ENCODE data around the gene GAP43.

GAP43 gene

DNA sequence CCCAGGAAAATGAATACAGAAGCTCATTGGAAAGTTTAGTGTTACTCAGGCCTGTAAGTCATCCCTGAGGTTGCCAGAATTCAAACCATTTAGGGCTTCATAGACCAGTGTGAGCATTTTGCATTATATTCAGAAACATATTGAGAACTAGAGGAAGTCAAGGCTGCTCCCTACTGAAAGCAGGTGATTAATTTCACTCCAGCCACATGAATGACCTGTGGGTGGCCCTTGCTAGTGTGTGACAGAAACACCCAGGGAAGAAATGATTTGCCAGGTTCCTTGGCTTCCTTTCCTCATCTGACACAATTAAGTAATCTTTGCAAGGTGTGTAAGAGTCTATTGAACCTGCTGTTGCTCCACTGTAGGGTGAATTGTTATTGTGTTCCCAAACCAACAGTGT, 61.8 kb downstream of the GAP43 start:
- H3K27ac Mint-ChIP-seq: no peak overlapping the region

DNA sequence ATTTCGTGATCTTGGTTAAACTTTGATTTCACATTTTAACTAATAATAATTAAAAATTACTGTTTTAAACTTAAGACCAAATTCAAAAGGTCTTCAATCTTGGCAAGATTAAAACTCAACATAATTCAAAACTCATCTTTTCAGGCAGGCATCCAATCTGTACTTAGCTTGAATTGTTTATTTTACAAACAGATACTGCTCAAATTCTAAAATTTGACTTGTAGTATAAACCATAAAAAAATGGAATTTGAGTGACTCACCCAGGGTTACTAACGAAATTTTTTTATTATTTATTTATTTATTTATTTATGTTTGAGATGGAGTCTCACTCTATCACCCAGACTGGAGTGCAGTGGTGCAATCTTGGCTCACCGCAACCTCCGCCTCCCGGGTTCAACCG, 64.4 kb downstream of the GAP43 start:
- no peaks in the 10 kb centered on the region for H3K4me1 Mint-ChIP-seq
- peaks cover 17 to 22% of the 10 kb centered on the region in 2 donors for H3K27me3 Mint-ChIP-seq
- H3K27ac Mint-ChIP-seq: no peak overlapping the region
- no peak for DNase-seq
- no peak overlapping the region for H3K4me3 Mint-ChIP-seq
- ATAC-seq (replicated peaks): no peak
- H3K9me3 Mint-ChIP-seq: no peaks in the 10 kb centered on the region
- H3K36me3 Mint-ChIP-seq: no peaks in the 10 kb centered on the region

More for the DNA sequence above, 61.8 kb downstream of the GAP43 start:
- no peaks in the 10 kb centered on the region for H3K4me1 Mint-ChIP-seq
- no peak overlapping the region for H3K4me3 Mint-ChIP-seq
- H3K27me3 Mint-ChIP-seq: peaks cover 29 to 37% of the 10 kb centered on the region in 2 donors
- no peak for DNase-seq
- H3K9me3 Mint-ChIP-seq: no peaks in the 10 kb centered on the region
- no peaks in the 10 kb centered on the region for H3K36me3 Mint-ChIP-seq
- peak in 1 of 2 donors; percentile 21 for ATAC-seq (replicated peaks)

DNA sequence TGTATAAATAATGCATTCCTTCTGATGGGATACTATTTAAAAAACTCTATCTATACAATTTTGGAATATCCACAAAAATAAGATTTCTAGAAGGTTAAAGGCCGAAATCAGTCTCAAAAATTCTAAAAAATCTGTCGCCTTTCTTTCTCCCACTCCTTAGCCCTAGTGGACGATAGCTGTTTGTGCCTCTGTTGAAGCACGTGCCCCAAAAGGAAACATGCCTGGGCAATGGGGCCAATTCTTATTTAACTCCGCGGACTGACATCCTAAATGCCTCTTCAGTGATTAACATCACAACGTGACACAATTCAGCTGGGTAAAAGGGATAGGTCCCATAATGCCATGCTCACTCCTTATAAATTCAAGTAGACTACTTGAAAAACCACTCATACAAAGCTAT, 65.1 kb downstream of the GAP43 start:
- Mint-ChIP-seq H3K36me3 (no peaks in the 10 kb centered on the region), H3K9me3 (no peaks in the 10 kb centered on the region), H3K27me3 (peaks cover 17 to 22% of the 10 kb centered on the region in 2 donors), H3K4me1 (peaks cover 0 to 2% of the 10 kb centered on the region in 2 donors), H3K4me3 (no peak overlapping the region), H3K27ac (no peak overlapping the region)
- no peak for ATAC-seq (replicated peaks)
- DNase-seq: no peak

DNA sequence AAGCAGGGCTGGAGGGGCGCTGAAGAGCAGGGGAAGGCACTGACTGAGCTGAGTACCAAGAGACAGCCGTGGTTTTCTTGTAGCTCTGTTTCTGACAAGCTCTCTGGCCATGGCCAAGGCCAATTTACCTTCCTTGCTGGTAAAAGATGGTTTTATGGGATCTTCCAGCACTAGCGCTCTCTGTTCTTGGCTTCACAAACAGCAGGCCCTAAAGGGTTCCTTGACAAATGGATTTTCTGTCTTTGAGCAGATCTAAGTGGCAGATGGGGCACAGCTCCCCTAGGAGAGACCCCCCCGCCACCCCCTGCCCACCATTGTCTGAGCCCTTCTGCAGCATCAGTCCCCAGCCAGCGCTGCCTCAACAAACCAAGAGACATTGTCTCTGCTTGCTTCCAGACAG, 66.6 kb downstream of the GAP43 start:
- H3K27me3 Mint-ChIP-seq: peaks cover 13 to 16% of the 10 kb centered on the region in 2 donors
- H3K36me3 Mint-ChIP-seq: no peaks in the 10 kb centered on the region
- DNase-seq: no peak
- H3K9me3 Mint-ChIP-seq: no peaks in the 10 kb centered on the region
- peaks cover 0 to 2% of the 10 kb centered on the region in 2 donors for H3K4me1 Mint-ChIP-seq
- H3K4me3 Mint-ChIP-seq: no peak overlapping the region
- H3K27ac Mint-ChIP-seq: no peak overlapping the region
- ATAC-seq (replicated peaks): no peak

DNA sequence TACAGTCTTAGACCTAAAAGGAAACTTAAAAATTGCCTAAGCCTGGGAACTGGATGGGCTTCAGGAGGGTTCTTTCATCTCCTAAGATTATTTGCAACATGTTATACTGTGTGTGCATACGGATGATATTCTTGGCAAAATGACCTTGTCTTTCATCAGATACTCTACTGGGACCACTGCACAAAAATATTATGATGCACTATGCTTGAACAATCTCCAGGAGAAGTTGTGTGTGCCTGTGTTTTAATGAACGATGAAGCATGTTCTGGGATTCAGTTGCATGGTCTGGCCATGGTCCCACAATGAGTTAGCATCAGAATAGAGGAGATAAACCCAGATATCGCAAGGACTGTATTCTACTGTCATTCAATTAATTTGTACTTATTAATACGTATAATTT, 68.7 kb downstream of the GAP43 start:
- H3K36me3 Mint-ChIP-seq: no peaks in the 10 kb centered on the region

DNA sequence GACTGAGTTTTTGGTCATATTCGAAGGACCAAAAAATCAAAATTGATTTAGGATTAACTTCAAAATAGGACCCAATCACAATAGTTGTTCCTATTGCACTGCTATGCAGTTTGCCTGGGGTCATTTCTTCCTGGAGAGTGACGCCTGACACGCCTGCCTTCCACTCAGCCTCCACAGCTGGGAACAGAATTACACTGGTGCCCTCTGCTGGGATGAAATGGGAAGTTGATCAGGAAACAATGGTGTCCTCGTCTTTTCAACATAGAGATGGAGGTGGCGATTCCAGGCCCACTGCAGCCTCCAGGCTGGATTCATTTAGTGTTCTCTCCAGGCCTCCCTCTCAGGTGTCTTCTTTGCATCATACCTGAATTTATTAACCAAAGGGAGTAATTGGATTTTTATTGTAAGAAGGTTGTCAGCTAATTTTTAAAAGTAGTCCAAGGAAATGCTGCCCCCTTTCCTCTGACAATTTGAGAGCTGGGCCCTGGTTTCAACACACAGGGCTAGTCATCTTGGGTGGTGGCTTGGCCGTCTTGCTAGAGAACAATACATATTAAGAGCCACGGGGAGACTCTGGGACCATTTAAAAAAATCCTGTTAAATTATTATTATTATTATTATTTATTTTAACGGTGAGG, 69.7 kb downstream of the GAP43 start:
- peak; percentile 65 for DNase-seq
- Mint-ChIP-seq H3K27me3 (peaks cover 13 to 16% of the 10 kb centered on the region in 2 donors), H3K9me3 (no peaks in the 10 kb centered on the region), H3K27ac (no peak overlapping the region), H3K36me3 (no peaks in the 10 kb centered on the region), H3K4me3 (no peak overlapping the region), H3K4me1 (peaks cover 0 to 2% of the 10 kb centered on the region in 2 donors)
- peak; percentile 94 to 98 for ATAC-seq (replicated peaks)

More for the DNA sequence above, 68.7 kb downstream of the GAP43 start:
- no peak for ATAC-seq (replicated peaks)
- no peak overlapping the region for H3K4me3 Mint-ChIP-seq
- H3K9me3 Mint-ChIP-seq: no peaks in the 10 kb centered on the region
- peaks cover 0 to 2% of the 10 kb centered on the region in 2 donors for H3K4me1 Mint-ChIP-seq
- H3K27ac Mint-ChIP-seq: no peak overlapping the region
- H3K27me3 Mint-ChIP-seq: peaks cover 13 to 16% of the 10 kb centered on the region in 2 donors
- no peak for DNase-seq

DNA sequence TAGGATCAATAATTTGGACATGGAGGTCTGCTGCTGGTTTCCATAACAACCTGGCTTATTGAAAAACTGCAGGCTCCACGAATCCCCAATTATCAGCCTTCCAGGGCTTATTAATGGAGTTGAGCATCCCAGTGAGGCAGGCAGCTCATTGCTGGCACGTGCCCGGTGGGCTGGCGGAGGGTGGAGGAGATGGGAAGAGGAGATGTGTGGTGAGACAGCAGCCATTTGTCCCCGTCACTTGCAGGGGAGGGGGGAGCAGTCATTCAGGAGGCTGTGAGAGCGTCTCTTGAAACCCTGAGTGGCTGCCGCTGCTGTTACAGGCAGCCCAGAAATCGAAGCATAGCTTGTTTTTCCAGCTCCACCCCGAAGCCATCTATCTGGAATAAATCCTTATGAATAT, 70.6 kb downstream of the GAP43 start:
- H3K4me3 Mint-ChIP-seq: no peak overlapping the region
- H3K27ac Mint-ChIP-seq: no peak overlapping the region
- peaks cover 0 to 2% of the 10 kb centered on the region in 2 donors for H3K4me1 Mint-ChIP-seq
- no peak for DNase-seq
- no peak for ATAC-seq (replicated peaks)
- H3K27me3 Mint-ChIP-seq: peaks cover 8 to 16% of the 10 kb centered on the region in 2 donors
- no peaks in the 10 kb centered on the region for H3K9me3 Mint-ChIP-seq
- no peaks in the 10 kb centered on the region for H3K36me3 Mint-ChIP-seq

DNA sequence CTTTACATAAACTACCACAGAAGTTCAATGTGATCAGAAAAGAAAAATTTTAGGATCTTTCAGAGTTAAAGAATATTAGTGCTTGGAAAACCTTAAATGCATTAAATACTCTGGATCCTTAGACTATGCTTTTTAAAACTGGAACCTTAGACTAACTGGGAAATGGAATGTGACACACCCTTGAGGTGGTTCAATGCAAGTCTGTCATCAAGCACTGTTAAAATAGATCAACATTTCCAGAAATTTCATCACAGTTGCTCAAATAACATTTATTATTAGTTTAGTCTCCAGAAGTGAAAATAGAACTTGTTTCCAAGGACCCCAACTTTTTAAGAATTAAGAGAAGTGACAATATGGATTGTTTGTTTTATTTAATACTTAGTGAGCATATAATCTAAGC, 71.8 kb downstream of the GAP43 start:
- Mint-ChIP-seq H3K4me3 (no peak overlapping the region), H3K4me1 (peaks cover 0 to 5% of the 10 kb centered on the region in 2 donors), H3K36me3 (no peaks in the 10 kb centered on the region), H3K9me3 (no peaks in the 10 kb centered on the region), H3K27me3 (peaks cover 5 to 12% of the 10 kb centered on the region in 2 donors), H3K27ac (no peak overlapping the region)
- no peak for ATAC-seq (replicated peaks)
- DNase-seq: no peak

DNA sequence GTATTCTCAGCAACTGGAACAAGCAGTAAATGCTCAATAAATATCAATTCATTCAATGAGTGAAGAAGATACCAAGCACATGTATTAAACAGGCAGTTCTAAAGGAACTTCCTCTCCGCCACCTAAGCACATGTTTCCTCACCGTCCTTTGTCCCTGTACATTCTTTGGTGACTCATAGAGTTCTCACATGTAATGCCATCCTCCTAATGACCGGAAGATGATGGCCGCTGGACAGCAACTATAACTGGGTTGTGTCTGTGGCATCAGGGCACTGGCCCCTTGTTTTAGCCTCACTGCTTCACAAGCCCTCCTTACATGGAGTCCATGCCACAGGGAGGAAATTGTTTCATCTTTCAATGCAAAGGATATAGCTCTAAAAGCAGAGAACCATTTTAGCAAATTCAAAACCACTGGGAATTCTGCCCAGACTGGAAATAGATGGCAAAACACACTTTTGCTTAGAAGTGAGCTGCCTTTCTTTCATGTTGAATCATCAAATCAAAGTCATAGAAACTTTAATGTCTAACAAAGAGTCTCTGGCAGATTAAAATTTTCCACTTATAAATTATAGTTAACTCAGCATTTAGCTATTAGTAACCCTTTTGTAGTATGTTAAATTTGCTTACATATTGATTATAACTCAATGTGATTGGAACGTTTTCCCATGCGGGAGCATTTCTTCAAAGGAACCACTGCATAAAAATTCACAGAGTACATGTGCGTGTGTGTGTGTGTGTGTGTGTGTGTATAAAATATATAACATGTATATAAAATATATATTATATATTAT, 74.1 kb downstream of the GAP43 start:
- Mint-ChIP-seq H3K4me1 (peaks cover 0 to 5% of the 10 kb centered on the region in 2 donors), H3K36me3 (no peaks in the 10 kb centered on the region), H3K27ac (no peak overlapping the region), H3K4me3 (no peak overlapping the region), H3K9me3 (no peaks in the 10 kb centered on the region), H3K27me3 (peaks cover 5 to 12% of the 10 kb centered on the region in 2 donors)
- no peak for DNase-seq
- no peak for ATAC-seq (replicated peaks)

DNA sequence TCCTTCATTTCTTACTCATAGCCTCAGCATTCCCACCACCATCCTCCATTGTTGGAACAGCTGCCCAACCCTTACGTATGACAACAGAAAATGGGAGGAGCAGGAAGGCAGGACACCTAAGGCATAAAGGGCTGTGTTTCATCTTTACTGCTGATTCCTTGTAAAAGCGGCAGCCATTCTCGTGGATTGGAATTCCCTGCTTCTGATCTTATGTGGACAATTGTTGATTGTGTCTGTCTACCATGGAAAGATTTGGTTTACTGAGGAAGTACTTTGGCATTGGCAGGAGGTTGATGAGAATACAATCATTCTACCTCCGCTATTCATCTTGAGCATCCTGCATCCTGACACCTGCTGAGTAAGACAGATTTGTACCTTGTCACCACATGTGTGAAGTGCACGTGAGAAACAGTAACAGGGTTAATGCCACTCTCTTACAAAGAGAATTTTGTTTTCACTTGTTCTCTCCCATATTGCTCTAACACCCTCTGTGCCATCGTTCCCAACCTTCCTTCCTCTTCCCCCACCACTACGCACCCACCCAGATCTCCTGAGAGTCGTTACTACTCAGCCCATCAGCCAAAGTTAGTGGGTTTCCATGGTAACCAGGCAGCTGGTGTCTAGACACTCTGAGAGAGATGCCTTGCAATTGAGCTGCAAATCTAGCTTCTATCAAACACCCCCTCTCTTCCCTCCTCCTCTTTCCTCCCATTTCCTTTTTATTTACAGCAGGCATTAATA, 75.7 kb downstream of the GAP43 start:
- no peaks in the 10 kb centered on the region for H3K36me3 Mint-ChIP-seq
- H3K4me3 Mint-ChIP-seq: no peak overlapping the region
- DNase-seq (no peak), ATAC-seq (replicated peaks) (no peak)
- peaks cover 5 to 12% of the 10 kb centered on the region in 2 donors for H3K27me3 Mint-ChIP-seq
- peaks cover 0 to 2% of the 10 kb centered on the region in 2 donors for H3K4me1 Mint-ChIP-seq
- H3K9me3 Mint-ChIP-seq: no peaks in the 10 kb centered on the region
- no peak overlapping the region for H3K27ac Mint-ChIP-seq

DNA sequence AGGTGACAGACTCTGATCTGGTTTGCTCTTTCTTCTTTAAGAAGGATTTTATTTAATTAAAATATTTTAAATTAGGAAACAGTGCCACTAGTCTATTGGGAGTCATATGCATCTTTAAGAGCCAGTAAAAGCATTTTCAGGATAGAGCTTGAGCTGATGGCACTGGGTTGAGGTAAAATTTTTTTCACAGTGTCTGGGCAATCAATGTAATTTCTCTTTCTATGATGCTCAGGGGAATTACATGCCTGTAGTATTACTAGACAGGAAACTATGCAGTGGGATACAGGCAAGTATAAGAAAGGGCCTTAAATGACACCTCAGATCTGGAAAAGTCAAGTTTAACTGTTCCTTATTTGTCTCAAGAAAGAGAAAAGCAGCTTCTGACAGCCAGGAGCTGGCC, 76.4 kb downstream of the GAP43 start:
- no peak overlapping the region for H3K27ac Mint-ChIP-seq
- peaks cover 0 to 2% of the 10 kb centered on the region in 2 donors for H3K4me1 Mint-ChIP-seq
- H3K4me3 Mint-ChIP-seq: no peak overlapping the region
- no peaks in the 10 kb centered on the region for H3K36me3 Mint-ChIP-seq
- no peaks in the 10 kb centered on the region for H3K9me3 Mint-ChIP-seq
- DNase-seq: no peak
- no peak for ATAC-seq (replicated peaks)
- peaks cover 5 to 12% of the 10 kb centered on the region in 2 donors for H3K27me3 Mint-ChIP-seq

DNA sequence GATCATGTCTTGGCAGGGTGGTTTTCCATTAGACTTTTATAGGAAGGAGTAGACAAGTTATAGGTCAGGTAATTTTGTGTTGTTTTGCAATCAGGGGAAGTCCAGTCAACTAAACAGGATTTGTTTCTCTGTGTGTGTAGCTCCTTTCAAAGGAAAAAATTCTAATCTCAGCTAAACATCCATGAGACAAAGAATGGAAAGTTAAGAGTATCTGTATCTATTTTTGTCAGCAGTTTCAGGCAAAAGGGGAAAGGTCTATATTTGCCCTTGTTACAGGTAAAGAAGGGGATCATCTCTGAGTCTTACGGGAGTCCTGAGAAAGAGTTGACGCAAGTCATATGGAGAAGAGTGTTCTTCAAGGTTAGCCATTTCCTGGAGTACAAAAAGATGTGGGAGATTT, 79.3 kb downstream of the GAP43 start:
- Mint-ChIP-seq H3K36me3 (no peaks in the 10 kb centered on the region), H3K27me3 (peaks cover 5 to 12% of the 10 kb centered on the region in 2 donors), H3K27ac (no peak overlapping the region), H3K4me1 (peaks cover 0 to 2% of the 10 kb centered on the region in 2 donors), H3K9me3 (no peaks in the 10 kb centered on the region), H3K4me3 (no peak overlapping the region)
- ATAC-seq (replicated peaks): no peak
- DNase-seq: no peak

DNA sequence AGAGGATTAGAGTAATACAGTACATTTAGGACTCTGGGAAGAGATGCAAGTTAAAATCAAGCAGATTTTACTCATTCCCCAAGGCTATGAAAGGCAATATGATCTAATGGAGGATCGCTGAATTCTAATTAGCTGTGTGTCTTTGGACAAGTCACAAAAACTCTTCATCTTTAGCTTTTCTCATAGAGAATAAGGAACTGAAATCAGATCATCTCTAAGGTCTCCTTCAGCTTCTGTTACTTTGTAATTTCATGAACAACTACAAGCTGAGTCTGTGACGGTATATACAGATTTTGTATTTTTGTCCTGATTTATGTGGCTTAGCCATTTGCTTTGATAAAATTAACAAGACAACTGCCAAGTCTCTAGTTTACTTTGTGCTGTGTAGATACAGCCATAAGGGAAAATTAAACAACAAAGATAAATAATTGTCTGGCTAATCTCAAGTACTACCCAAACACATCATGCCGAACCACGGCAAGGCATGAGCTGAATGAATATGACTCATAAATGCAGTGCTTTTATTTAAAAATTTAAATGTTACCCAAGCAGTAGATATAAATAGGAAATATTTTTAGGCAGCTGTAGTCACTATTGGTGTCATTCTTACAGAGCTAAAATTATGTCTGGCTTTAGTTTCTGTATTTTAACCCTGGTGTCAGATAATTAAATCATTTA, 81.5 kb downstream of the GAP43 start:
- DNase-seq (no peak), ATAC-seq (replicated peaks) (peak in 1 of 2 donors; percentile 51)
- H3K36me3 Mint-ChIP-seq: no peaks in the 10 kb centered on the region
- no peaks in the 10 kb centered on the region for H3K9me3 Mint-ChIP-seq
- H3K27ac Mint-ChIP-seq: no peak overlapping the region
- peaks cover 6 to 8% of the 10 kb centered on the region in 2 donors for H3K27me3 Mint-ChIP-seq
- no peak overlapping the region for H3K4me3 Mint-ChIP-seq
- no peaks in the 10 kb centered on the region for H3K4me1 Mint-ChIP-seq

DNA sequence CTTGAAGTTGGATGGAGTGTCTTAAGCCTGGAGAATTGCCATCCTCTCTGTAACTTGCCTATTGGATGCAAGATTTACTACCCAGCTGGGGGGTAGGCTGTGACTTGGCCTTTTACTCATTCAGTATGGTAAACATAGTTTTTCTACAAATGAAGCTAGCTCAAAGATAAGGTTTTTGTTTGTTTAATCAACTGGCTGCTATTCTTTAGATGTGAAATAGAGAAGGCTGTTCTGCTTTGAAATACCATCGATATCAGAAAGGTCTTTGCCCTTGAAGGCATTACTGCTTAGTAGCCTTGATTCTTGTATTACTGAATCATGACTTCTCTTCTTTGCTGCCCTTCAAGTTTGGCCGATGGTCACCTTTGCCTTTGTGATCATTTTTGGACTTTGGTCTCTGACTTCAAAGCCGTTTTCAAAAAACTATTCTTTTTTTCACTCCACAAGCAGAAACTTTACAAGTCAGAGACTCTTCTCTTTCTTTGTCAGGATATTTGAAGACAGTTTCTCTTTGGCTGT, 83.1 kb downstream of the GAP43 start:
- no peaks in the 10 kb centered on the region for H3K36me3 Mint-ChIP-seq
- no peaks in the 10 kb centered on the region for H3K4me1 Mint-ChIP-seq
- H3K27me3 Mint-ChIP-seq: peaks cover 6 to 16% of the 10 kb centered on the region in 2 donors
- no peaks in the 10 kb centered on the region for H3K9me3 Mint-ChIP-seq
- ATAC-seq (replicated peaks) (no peak), DNase-seq (no peak)
- H3K27ac Mint-ChIP-seq: no peak overlapping the region
- no peak overlapping the region for H3K4me3 Mint-ChIP-seq

Measured in stimulated activated naive B cell treated with anti-CD40 and anti-IgM and Interleukin-4, amounts not matched to agents 10 μg/mL and 1 μg/mL and 100 μg/mL, for 72 hours (primary cell).